ENCODE data around the gene PHF1. TPM values are rescaled to one million over a fixed set of nuclear protein-coding genes. Genes with fewer than 3 reads are reported as not detected.

Gene PHF1
- total RNA-seq, 4 donors from 2014 or later: 75.3 to 109 (median 88.5) TPM

GRCh38 chr6:33458676-33459075 lies 47.9 kb downstream of the PHF1 start:
- intact Hi-C loops (cut with DNase I): no loop called here
- no peak for DNase-seq
- peaks cover 0 to 6% of the 10 kb centered on the region in 2 donors for H3K4me1 ChIP-seq
- H3K27ac ChIP-seq: no peak overlapping the region
- H3K36me3 ChIP-seq: peaks cover 0 to 8% of the 10 kb centered on the region in 2 donors
- no peak for TF ChIP-seq POLR2A (IDR thresholded peaks at IDR 0.05)
- no peak for TF ChIP-seq CTCF (IDR thresholded peaks at IDR 0.05)
- H3K27me3 ChIP-seq: no peaks in the 10 kb centered on the region
- WGBS, 2 donors: 73 to 78% methylated on average over 3 of the region's 3 CpGs
- no peak overlapping the region for H3K4me3 ChIP-seq (replicated peaks in 1 of 3)
- no peaks in the 10 kb centered on the region for H3K9me3 ChIP-seq

DNA sequence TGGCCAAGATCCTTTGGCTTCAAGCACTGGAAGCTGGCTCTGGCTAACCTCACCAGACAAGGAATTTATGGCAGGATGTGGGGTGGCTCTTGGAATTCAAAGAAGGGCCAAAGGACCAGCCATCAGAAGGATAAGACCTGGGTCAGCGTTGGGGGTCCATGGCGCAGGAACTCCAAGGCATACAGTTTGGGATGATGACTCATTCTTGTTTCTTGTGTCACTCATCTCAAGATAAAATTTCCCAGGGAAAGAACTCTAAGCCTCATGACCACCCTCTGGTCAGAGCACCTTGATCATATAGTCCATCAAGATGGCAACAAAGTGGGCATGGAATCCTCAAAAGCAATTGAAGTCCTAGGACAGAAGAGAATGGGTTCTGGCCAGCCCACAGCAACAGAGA lies 48.4 kb downstream of the PHF1 start:
- H3K36me3 ChIP-seq: peaks cover 0 to 8% of the 10 kb centered on the region in 2 donors
- WGBS, 2 donors: 81 to 100% methylated on average over 2 of the region's 2 CpGs
- no peak for DNase-seq
- no peaks in the 10 kb centered on the region for H3K9me3 ChIP-seq
- H3K4me3 ChIP-seq (replicated peaks in 1 of 3): no peak overlapping the region
- intact Hi-C loops (cut with DNase I): no loop called here
- peaks cover 0 to 6% of the 10 kb centered on the region in 2 donors for H3K4me1 ChIP-seq
- TF ChIP-seq CTCF (IDR thresholded peaks at IDR 0.05) (no peak), POLR2A (IDR thresholded peaks at IDR 0.05) (no peak)
- H3K27me3 ChIP-seq: no peaks in the 10 kb centered on the region
- H3K27ac ChIP-seq: no peak overlapping the region

Small RNAs within 50 kb of the gene (microRNA-seq; reads per million reads assigned to microRNA genes)
- gene MIR5004: not detected

Small RNAs within 50 kb of the gene (small RNA-seq; reads per million reads assigned to genes)
- gene RPL35AP4 (not detected), gene ZBTB9 (not detected)

Other genes starting within 250 kb of the PHF1 start
- gene COL11A2, start 218.5 kb upstream of the PHF1 start, total RNA-seq: 1 to 10 TPM in 3 of 4 donors, under 1 TPM in 1; 0.68 to 2.8 (median 2.0) TPM
- 10 to 100 TPM; 29.6 to 46.8 (median 41.2) TPM for gene RXRB, start 210.3 kb upstream of the PHF1 start, total RNA-seq
- gene SLC39A7, start 210.1 kb upstream of the PHF1 start, total RNA-seq: 100 to 1,000 TPM in 3 of 4 donors, 10 to 100 TPM in 1; 90.8 to 191 (median 153) TPM
- gene HSD17B8, start 206.4 kb upstream of the PHF1 start, total RNA-seq: 10 to 100 TPM; 30.2 to 79.4 (median 40.9) TPM
- 10 to 100 TPM; 20.3 to 40.2 (median 24.7) TPM for gene RING1, start 202.5 kb upstream of the PHF1 start, total RNA-seq
- gene VPS52, start 139.1 kb upstream of the PHF1 start, total RNA-seq: 10 to 100 TPM; 45.5 to 64.8 (median 54.8) TPM
- 1,000 to 10,000 TPM; 1,790 to 3,429 (median 2,432) TPM for gene RPS18, start 138.9 kb upstream of the PHF1 start, total RNA-seq
- 10 to 100 TPM; 10.5 to 19.8 (median 16.4) TPM for gene B3GALT4, start 133.9 kb upstream of the PHF1 start, total RNA-seq
- gene WDR46, start 121.8 kb upstream of the PHF1 start, total RNA-seq: 10 to 100 TPM; 25.8 to 63.9 (median 45.2) TPM
- gene PFDN6, start 121.4 kb upstream of the PHF1 start, total RNA-seq: 10 to 100 TPM; 29.1 to 51.9 (median 35.6) TPM
- gene RGL2, start 112.1 kb upstream of the PHF1 start, total RNA-seq: 10 to 100 TPM; 66.8 to 78.5 (median 71.3) TPM
- 100 to 1,000 TPM in 3 of 4 donors, 10 to 100 TPM in 1; 86.4 to 151 (median 132) TPM for gene TAPBP, start 96.9 kb upstream of the PHF1 start, total RNA-seq
- gene ZBTB22, start 93.3 kb upstream of the PHF1 start, total RNA-seq: 10 to 100 TPM; 17.9 to 30.3 (median 26.3) TPM
- 10 to 100 TPM; 33.7 to 53.2 (median 38.9) TPM for gene DAXX, start 88.1 kb upstream of the PHF1 start, total RNA-seq
- 1 to 10 TPM in 2 of 4 donors, under 1 TPM in 2; 0.13 to 4.3 (median 0.91) TPM for gene KIFC1, start 19.2 kb upstream of the PHF1 start, total RNA-seq
- gene CUTA, start 7.1 kb downstream of the PHF1 start, total RNA-seq: 100 to 1,000 TPM; 165 to 296 (median 257) TPM
- 10 to 100 TPM in 3 of 4 donors, 1 to 10 TPM in 1; 10.0 to 15.3 (median 12.2) TPM for gene SYNGAP1, start 9.1 kb downstream of the PHF1 start, total RNA-seq
- gene ZBTB9, start 43.6 kb downstream of the PHF1 start, total RNA-seq: 1 to 10 TPM; 4.1 to 5.9 (median 4.6) TPM
- gene BAK1, start 169.3 kb downstream of the PHF1 start, total RNA-seq: 1 to 10 TPM; 2.3 to 8.5 (median 4.6) TPM
- 100 to 1,000 TPM in 2 of 4 donors, 10 to 100 TPM in 2; 77.8 to 145 (median 105) TPM for gene ITPR3, start 210.3 kb downstream of the PHF1 start, total RNA-seq